Transverse colon (tissue), 3 donors: Measurements from ENCODE around the gene FAM83G.
"Not testable (repeated sequence)": the region's sequence is repeated elsewhere in the genome, so short reads cannot be mapped to it uniquely, and the experiment has no call there.

Experiments
- EP300 ChIP-seq: sonication (generic); formaldehyde crosslinking; IDR thresholded peaks from one replicate; pipeline ENCODE4 v1.6.1; 2017; ENCODE audit warnings: antibody characterized with exemption, low read depth
- POLR2A ChIP-seq: fragments of 450-650 bp; IDR thresholded peaks from one replicate; pipeline ENCODE4 v1.6.1; 2016; ENCODE audit warnings: antibody characterized with exemption, mild to moderate bottlenecking, moderate library complexity
- TF ChIP-seq, protein P1 (sequence below), 5 experiments: fragments of 200-600 bp in 3 of 5; fragments of 450-650 bp in 2 of 5; sonication (generic) in 3 of 5; IDR thresholded peaks; 1 replicate in 2 of 5; 2 replicates in 3 of 5; pipeline ENCODE4 v1.5.1; 2016 to 2017; ENCODE audit warnings: antibody characterized with exemption in 5 of 5, inconsistent platforms in 3 of 5, mild to moderate bottlenecking in 2 of 5, moderate library complexity in 1 of 5

DNA sequence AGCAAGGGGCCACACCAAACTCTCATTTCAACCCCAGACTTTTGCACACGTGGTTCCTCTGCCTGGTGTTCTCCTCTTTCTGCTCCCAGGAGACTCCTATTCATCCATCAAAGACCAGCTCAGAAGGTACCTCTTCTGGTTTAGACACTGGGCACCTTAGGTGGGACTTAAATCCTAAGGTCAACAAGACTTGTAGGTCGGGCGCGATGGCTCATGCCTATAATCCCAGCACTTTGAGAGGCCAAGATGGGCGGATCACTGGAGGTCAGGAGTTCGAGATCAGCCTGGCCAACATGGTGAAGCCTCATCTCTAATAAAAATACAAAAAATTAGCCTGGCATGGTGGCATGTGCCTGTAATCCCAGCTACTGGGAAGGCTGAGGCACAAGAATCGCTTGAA, 42.9 kb upstream of the FAM83G start:
- TF ChIP-seq, protein P1, sequence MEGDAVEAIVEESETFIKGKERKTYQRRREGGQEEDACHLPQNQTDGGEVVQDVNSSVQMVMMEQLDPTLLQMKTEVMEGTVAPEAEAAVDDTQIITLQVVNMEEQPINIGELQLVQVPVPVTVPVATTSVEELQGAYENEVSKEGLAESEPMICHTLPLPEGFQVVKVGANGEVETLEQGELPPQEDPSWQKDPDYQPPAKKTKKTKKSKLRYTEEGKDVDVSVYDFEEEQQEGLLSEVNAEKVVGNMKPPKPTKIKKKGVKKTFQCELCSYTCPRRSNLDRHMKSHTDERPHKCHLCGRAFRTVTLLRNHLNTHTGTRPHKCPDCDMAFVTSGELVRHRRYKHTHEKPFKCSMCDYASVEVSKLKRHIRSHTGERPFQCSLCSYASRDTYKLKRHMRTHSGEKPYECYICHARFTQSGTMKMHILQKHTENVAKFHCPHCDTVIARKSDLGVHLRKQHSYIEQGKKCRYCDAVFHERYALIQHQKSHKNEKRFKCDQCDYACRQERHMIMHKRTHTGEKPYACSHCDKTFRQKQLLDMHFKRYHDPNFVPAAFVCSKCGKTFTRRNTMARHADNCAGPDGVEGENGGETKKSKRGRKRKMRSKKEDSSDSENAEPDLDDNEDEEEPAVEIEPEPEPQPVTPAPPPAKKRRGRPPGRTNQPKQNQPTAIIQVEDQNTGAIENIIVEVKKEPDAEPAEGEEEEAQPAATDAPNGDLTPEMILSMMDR (IDR thresholded peaks at IDR 0.05) = not testable (repeated sequence)
- not testable (repeated sequence) for TF ChIP-seq POLR2A, EP300
